RPMI8226 (cell line): Measurements from ENCODE around the gene DEDD2.
"Not testable (repeated sequence)": the region's sequence is repeated elsewhere in the genome, so short reads cannot be mapped to it uniquely, and the experiment has no call there.

Source experiments
- DNase-seq: peaks from one replicate; pipeline ENCODE4 v3.0.0-alpha.2; 2015

DEDD2 gene

GRCh38 chr19:42217520-42218437 lies at the start of gene DEDD2:
Gene DEDD2, minus strand, starts transcription at chr19:42217677. Its CDS starts 670 bp downstream, at chr19:42217007.
- DNase-seq = peak; percentile 93

DNA sequence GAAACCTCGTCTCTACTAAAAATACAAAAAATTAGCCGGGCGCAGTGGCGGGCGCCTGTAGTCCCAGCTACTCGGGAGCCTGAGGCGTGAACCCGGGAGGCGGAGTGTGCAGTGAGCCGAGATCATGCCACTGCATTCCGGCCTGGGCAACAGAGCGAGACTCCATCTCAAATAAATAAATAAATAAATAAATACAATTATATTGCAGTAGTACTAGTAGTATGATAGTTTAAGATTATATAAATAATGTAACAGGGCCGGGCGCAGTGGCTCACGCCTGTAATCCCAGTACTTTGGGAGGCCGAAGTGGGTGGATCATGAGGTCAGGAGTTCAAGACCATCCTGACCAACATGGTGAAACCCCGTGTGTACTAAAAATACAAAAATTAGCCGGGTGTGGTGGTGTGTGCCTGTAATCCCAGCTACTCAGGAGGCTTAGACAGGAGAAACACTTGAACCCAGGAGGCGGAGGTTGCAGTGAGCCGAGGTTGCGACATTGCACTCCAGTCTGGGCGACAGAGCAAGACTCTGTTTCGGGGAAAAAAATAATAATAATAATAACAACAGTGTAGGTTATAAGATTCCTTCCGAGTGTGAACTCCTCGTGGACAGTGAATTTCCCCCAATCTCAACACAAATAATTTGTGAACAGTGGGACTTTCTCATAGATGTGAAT lies 49.6 kb upstream of the DEDD2 start:
- DNase-seq = not testable (repeated sequence)

GRCh38 chr19:42266105-42266504 lies 48.6 kb upstream of the DEDD2 start:
- not testable (repeated sequence) for DNase-seq

GRCh38 chr19:42261763-42262162 lies 44.3 kb upstream of the DEDD2 start:
- DNase-seq = no peak

DNA sequence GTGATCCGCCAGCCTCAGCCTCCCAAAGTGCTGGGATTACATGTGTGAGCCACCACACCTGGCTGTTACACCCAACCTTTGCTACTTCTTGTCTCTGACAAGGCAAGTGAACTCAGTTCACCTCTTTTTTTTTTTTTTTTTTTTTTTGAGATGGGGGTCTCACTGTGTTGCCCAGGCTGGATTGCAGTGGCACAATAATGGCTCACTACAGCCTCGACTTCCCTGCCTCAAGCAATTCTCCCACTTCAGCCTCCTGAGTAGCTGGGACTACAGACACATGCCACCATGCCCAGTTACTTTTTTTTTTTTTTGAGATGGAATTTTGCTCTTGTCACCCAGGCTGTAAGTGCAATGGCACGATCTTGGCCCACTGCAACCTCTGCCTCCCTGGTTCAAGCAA lies 40.4 kb upstream of the DEDD2 start:
- DNase-seq = not testable (repeated sequence)

DNA sequence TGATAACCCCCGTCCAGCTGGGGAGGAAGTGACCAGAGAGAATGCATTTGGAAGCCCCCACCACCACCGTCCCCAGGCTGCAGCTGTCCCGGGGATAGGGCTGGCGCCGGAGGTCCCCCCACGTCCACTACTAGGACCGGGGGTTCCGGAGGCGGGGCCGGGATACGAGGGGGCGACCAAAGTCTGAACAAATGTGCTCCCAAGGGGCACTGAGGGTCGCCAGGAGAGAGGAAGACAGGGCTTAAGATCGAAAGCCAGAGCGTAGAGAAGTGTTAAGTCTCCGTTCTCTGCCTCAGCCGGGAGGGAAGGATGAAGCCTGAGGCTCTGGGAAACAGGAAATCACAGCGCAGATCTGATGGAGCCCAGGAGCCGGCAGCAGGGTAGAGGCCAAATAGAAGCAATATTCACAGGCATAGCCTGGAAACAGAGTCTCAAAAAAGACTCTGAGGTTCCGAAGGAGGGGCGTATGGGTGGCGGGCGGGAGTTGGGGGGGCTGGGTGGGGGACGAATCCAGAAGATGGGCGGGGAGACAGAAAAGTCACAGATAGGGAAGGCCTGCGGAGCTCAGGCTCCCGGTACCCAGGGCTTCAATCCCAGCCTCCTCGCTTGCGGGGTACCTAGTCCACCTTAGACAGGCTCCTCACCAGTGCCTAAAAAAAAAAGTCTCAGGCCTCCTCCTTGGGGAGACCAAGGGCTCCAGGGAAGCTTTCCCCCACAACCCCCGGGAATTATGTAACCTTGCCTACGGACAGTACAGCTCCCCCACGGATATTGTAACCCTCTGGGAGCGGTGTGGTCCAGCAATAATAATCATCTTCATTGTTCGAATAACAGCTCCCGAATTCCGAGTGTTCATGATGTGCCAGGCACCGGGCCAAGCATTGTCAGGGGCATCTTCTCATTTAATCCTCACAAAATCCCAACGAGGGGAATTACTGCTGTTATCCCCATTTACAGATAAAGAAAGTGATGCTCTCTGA lies 38.6 kb upstream of the DEDD2 start:
- DNase-seq = peak; percentile 18

DNA sequence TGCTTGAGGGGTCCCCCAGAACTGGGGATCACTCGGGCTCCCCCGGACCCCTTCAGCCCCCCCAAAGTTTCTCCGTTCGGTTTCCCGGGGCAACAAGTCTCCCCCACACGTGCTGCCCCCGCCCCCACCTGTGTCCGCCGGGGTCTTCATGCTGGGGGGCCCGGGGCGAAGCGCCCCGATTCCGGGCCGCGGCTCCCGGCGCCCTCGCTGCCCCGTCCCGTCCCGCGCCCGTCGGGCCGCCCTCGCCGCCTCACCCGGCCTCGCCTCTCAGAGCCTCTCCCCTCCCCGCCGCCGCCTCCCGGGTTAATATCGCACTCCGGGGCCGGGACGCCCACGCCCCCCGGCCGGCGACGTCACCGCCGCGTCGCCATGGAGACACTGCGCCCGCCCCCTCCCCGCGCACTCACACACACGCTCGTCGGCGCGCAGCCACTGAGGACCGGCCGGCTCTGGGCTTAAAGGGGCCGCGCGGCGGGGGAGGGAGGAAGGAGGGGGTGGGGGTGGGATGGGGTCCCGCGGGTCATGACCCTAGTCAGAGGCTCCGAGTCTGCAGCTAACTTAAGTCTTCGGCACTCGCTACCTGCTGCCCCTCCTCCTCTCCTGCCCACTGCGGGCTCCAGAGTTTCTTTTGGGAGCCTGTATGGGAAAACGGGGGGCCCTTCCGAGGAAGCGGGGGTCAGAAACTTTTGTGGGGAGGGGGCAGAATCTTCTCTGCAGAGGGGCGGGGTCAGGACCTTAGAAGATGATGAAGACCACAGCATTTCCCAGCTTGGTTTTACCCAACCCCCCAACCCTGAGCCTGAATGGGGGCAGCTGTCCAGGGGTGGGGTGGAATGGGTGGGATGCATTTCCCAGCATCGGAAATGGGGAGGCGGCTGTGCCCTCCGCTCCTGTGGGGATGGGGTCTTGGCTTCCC lies 37.6 kb upstream of the DEDD2 start, which contains the start of gene ERF:
ERF (minus strand) TSS at position 279 of the 916 bp plus-strand sequence; CDS start at position 150, 129 bp downstream.
- DNase-seq = peak; percentile 89

DNA sequence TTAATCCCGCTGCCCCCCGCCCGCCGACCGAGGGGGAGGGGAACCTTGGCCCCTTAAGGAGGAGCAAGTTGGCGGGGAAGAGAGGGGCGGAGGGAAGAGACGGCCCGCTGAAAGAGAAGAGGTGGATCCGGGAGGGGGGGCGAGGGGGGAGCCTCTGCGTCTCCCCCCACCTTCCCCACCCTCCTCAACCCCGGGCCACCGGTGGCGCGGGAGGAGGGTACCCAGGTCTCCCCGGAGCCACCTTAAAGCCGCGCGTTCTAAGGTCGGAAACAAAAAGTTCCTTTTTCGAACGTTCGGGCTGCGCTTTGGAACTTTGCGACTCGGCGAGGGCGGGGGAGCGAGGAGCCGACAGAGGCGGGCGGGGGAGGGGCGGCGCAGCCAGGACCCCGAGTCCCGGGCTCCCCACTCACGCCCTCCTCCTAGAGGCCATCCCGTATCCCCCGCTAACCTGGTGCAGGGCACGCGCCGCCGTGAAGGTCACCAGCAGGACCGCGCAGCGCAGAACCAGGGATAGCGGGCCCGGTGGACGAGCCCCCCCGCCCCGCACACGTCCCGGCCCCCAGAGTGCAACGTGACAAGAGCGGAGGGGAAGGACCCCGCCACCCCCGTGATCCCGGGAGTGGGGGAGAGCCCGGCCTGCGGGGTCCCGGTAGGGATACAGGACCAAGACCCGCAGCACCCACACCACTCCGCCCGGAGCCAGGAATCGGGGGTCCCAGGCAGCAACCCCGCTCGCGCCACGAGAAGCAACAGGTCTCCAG lies 36.8 kb upstream of the DEDD2 start:
- DNase-seq = peak; percentile 79

DNA sequence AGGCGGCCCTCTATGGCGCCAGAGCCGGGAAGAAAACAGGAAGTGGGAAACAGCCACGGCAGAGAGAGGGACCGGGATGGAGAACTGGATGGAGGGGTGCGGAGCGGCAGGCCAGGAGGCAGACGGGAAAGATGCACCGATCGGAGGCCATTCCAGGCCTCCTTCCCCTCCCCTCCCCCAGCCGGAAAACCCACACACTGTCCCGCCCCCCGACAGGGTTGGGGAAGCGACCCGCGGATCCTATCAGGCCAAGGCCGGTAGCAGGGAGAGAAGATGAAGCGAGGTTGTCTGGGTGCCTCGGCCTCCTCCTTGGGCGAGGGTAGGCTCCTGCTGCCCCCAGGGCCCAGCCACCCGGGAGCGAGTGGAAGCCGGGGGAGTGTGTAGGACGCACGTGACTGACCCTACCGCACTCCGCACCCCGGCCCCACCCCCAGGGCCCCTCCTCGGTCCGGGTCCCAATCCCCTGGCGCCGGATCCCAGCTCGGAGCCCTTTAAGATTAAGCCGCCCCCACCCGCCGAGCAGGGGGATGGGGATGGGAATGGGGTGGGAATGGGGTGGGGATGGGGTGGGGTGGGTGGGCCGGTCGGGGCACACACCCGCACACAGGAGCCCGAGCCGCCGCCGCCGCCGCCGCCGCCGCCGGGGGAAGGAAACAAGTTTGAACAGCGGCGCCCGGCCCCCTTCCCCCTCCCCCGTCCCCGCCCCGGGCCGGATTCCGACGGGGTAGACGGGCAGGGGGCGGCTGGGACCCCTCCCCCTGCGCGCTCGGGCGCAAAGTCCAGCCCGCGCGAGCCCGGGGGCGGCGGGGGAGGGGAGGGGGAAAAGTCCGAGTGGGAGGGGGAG lies 36.0 kb upstream of the DEDD2 start:
- peak; percentile 51 for DNase-seq

DNA sequence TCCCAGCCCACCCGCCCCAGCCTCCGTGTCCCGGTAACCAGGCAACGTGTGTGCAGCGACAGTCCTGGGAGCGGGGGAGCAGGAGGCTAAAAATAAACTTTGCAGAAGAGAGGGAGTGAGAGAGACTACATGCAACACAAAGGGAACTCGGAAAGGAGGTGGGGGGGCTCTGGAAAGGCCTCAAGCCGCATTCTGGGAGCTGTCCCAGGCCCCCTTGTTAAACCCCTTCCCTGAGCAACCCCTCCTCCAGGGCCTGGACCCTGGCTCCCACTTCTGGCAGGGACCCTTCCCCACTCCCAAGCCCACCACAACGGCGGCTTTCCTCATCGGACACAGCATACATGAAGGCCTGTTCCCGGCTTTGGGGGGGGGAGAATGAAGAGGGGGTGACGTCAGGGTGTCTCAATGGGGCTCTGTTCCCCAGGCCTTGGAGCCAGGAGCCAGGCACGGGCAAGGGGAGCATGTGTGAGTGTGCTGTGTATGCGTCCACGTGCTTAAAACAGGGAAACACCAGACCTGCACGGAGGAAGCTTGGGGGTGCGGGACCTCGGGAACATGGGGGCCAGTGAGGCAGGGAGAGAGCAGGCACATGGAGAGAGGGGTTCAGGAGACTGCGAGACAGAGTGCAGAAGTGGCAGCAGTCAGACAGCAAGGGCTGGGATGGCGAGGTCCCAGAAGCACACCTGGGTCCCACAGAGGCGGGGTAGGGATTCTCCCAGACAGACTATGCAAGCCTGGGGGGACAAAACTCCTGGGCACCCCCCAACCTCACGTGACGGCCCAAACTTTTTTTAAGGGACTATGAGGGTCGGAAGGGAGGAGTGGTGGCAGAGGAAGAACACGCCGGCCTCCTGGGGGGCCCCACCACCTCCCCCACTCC lies 35.1 kb upstream of the DEDD2 start:
- DNase-seq = no peak

DNA sequence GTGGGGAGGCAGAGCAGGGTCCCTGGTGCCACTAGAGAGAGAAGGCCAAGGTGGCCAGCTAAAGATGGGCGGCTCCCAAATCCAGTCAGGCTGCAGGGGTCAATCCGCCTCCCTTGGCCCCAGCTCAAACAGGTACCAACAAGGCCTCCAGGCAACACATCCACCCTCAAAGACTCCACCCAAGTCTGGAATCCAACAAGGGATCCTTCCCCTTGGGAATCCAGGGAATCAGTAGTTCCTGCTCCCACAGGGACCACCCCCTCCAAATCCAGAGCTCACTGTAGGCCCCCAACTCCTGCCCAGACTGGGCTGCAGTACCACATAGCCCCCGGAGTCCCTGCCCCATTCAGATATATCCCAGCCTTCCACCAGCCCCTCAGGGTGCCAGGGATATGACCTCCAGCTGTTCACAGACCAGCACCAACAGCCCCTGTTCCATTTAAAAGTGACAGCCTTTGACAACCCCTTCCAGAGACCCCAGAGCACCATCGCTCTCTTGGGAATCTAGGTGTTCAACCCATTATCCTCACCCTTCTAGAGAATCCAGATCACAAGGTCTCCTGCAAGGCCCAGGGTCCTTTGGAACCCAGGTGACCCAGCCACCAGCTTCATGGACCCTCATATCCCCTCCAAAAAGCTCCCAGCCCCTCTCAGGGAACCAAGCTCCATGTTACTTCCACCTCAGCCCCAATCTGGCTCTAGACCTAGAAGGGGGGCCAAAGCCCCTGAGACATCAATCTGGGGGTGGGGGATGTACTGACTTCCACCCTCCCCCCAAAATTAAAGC lies 34.3 kb upstream of the DEDD2 start:
- no peak for DNase-seq

DNA sequence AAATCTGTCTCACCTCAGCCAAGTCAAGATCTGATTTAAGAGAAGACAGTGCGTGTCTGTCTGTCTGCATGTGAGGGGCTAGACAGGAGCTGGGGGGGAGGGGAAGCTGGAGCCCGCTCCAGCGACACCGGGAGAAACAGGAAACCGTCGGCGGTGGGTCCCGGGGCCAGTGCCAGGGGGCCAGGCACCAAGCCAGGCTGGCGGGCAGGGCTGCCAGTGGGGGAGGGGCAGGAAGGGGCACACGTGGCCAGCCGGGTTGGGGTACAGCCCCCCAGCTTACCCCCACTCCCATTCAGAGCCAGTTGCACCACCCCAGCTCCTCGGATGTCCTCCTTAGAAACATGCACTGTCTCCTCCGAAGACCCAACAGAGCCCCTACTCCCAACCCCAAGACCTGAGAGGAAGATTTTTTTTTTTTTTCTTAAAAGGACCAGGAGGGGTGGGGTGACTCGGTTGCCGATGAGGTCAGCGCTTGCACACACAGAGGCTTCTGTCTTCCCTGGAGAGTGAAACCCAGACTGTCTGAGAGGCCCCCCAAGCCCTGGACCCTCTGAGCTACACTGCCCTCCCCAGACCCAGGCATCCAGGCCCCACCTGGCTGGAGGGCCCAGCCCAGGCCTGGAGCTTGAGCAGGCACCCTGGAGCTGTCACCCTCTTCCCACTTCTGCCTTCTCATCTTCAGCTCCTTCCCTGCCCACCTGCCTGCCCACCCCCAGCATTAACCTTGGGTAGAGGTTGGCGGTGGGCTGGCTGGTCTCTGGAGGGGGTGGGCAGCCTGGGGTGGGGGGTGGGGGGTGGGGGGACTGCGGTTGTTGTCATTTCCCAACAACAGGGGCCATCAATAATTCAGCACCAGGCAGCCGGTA lies 33.4 kb upstream of the DEDD2 start:
- DNase-seq = no peak

GRCh38 chr19:42250183-42250665 lies 32.7 kb upstream of the DEDD2 start:
- DNase-seq = no peak

GRCh38 chr19:42249769-42250168 lies 32.3 kb upstream of the DEDD2 start:
- DNase-seq = no peak

- DNase-seq = no peak
Observed at GRCh38 chr19:42249149-42249750, 31.8 kb upstream of the DEDD2 start.
